H54 (cell line): ENCODE results near the gene ZNF93.
"Not testable (repeated sequence)": the region's sequence is repeated elsewhere in the genome, so short reads cannot be mapped to it uniquely, and the experiment has no call there.

ENCODE experiments used
- DNase-seq: peaks from one replicate; pipeline ENCODE4 v3.0.0; 2011; ENCODE audit warnings: low spot score, mixed read lengths; ENCODE audit not compliant: insufficient read length
- FAIRE-seq: peaks from 3 replicates; lab custom pipeline; 2011; peaks lifted over from hg19 to GRCh38; lab: Jason Lieb, UNC
- POLR2A ChIP-seq: IDR thresholded peaks from 2 replicates; pipeline ENCODE4 v1.6.1; 2011; ENCODE audit warnings: low read depth, mild to moderate bottlenecking, low read length

ZNF93 gene

GRCh38 chr19:19900139-19900728, 512 bp upstream of the ZNF93 start:
- TF ChIP-seq POLR2A: no peak
- DNase-seq (no peak), FAIRE-seq (no peak)

GRCh38 chr19:19907551-19907950, 6.8 kb downstream of the ZNF93 start:
- DNase-seq, FAIRE-seq: not testable (repeated sequence)

GRCh38 chr19:19909654-19910053, 8.9 kb downstream of the ZNF93 start:
- FAIRE-seq: no peak
- no peak for TF ChIP-seq POLR2A
- DNase-seq: no peak

GRCh38 chr19:19911150-19911549, 10.4 kb downstream of the ZNF93 start:
- no peak for TF ChIP-seq POLR2A
- peak; percentile 6 for FAIRE-seq
- DNase-seq: no peak

- TF ChIP-seq POLR2A: no peak
- no peak for FAIRE-seq
Measured at GRCh38 chr19:19914596-19914995, 13.8 kb downstream of the ZNF93 start.

GRCh38 chr19:19930417-19930816, 29.7 kb downstream of the ZNF93 start:
- not testable (repeated sequence) for FAIRE-seq, DNase-seq

More at GRCh38 chr19:19914596-19914995, 13.8 kb downstream of the ZNF93 start:
- DNase-seq: no peak

GRCh38 chr19:19933432-19934314, 32.9 kb downstream of the ZNF93 start:
- not testable (repeated sequence) for DNase-seq, FAIRE-seq

GRCh38 chr19:19937403-19937802, 36.7 kb downstream of the ZNF93 start:
- no peak for TF ChIP-seq POLR2A
- no peak for FAIRE-seq
- no peak for DNase-seq

- no peak for TF ChIP-seq POLR2A
- FAIRE-seq (no peak), DNase-seq (no peak)
Measured at GRCh38 chr19:19938449-19938848, 37.7 kb downstream of the ZNF93 start.

- DNase-seq (no peak), FAIRE-seq (no peak)
- no peak for TF ChIP-seq POLR2A
Measured at GRCh38 chr19:19943848-19944582, 43.3 kb downstream of the ZNF93 start.

- TF ChIP-seq POLR2A: no peak
- DNase-seq (no peak), FAIRE-seq (no peak)
Measured at GRCh38 chr19:19944583-19944880, 43.8 kb downstream of the ZNF93 start.

GRCh38 chr19:19946226-19946625, 45.5 kb downstream of the ZNF93 start:
- FAIRE-seq: no peak
- no peak for DNase-seq
- no peak for TF ChIP-seq POLR2A

- no peak for FAIRE-seq
- no peak for TF ChIP-seq POLR2A
- no peak for DNase-seq
Measured at GRCh38 chr19:19948800-19949199, 48.1 kb downstream of the ZNF93 start.

- TF ChIP-seq POLR2A: no peak
- FAIRE-seq: no peak
Measured at GRCh38 chr19:19955208-19955607, 54.5 kb downstream of the ZNF93 start.

More at GRCh38 chr19:19955208-19955607, 54.5 kb downstream of the ZNF93 start:
- DNase-seq: no peak
